ENCODE measurements around the gene MTG1. TPM values are rescaled to one million over a fixed set of nuclear protein-coding genes. Genes with fewer than 3 reads are reported as not detected.

The MTG1 gene
- total RNA-seq, 4 donors from 2014 or later: 28.7 to 65.7 (median 34.7) TPM

DNA sequence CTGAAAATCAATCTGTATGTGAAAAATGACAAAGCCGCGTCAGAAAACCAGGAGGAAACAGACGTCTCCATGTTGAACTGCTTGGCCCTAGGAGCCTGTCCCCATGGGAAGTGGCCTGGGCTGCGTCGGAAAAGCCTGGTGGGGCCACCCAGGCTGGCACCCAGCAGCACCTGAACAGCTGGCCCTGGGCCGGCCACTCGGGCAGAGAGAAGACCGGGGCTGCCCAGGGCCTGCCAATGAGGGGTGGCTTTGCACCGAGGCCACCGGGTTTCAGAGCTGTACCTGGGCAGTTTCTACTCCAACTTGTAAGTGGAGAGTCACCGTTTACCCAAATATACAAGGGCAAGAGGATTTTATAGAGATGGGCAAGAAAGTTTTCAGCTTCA lies 35.0 kb upstream of the MTG1 start:
- DNase-seq (ENCODE audit: low spot score in 2 of 2): no peak
- 78 to 84% methylated on average over 11 of the region's 11 CpGs for WGBS, 2 donors
- peak overlapping the region in 2 of 4 donors; percentile 83 to 91 for H3K27ac ChIP-seq

GRCh38 chr10:133359554-133359971 lies 34.4 kb upstream of the MTG1 start:
- Histone ChIP-seq H3K27me3 (no peaks in the 10 kb centered on the region), H3K4me1 (peaks cover 0 to 31% (median 11%) of the 10 kb centered on the region in 4 donors), H3K36me3 (peaks cover 0 to 48% (median 0%) of the 10 kb centered on the region in 3 donors), H3K9me3 (peaks cover 0 to 8% (median 0%) of the 10 kb centered on the region in 4 donors), H3K4me3 (no peak overlapping the region), H3K27ac (peak overlapping the region in 1 of 4 donors; percentile 91)
- TF ChIP-seq CTCF (IDR thresholded peaks at IDR 0.05) (no peak), POLR2A (IDR thresholded peaks at IDR 0.05) (no peak), EP300 (IDR thresholded peaks at IDR 0.05) (no peak)
- WGBS, 2 donors: 48 to 57% methylated on average over 6 of the region's 6 CpGs
- DNase-seq (ENCODE audit: low spot score in 2 of 2): no peak

More for the DNA sequence above, 35.0 kb upstream of the MTG1 start:
- H3K4me3 ChIP-seq: no peak overlapping the region
- no peak for TF ChIP-seq POLR2A (IDR thresholded peaks at IDR 0.05)
- no peak for TF ChIP-seq EP300 (IDR thresholded peaks at IDR 0.05)
- no peak for TF ChIP-seq CTCF (IDR thresholded peaks at IDR 0.05)
- H3K27me3 ChIP-seq: no peaks in the 10 kb centered on the region
- H3K4me1 ChIP-seq: peaks cover 0 to 31% (median 11%) of the 10 kb centered on the region in 4 donors
- peaks cover 0 to 8% (median 0%) of the 10 kb centered on the region in 4 donors for H3K9me3 ChIP-seq
- peaks cover 0 to 47% (median 0%) of the 10 kb centered on the region in 3 donors for H3K36me3 ChIP-seq

DNA sequence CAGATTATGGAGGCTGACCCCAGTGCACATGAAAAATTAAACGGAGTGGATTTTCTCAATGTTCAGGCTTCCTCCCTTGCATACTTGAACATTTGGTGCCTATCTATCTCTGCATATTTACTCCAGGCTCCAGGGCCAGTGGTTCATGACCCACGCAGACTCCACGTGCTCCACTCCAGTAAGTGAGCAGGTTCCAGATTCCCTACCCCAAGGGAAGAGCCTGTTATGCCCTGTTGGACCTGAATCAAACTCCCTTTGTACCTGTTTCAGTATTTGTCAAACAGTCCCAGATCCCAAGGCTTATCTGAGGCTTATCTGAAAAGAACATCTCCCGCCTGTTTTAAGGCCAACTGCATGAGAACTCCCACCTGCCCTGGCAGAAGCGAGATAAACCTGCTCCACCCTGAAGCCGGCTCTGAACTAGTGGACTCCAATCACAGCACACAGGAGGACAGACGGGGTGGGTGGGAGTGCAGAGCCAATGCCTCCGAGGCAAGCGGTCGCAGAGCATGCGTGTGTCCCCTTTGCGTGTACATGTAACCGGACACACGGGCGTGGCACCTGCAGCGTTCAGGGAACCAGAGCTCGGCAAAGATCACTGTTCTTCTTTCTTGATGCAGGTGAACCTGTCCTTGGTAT lies 33.9 kb upstream of the MTG1 start:
- TF ChIP-seq CTCF (IDR thresholded peaks at IDR 0.05): no peak
- TF ChIP-seq POLR2A (IDR thresholded peaks at IDR 0.05): no peak
- no peak for TF ChIP-seq EP300 (IDR thresholded peaks at IDR 0.05)
- no peak overlapping the region for H3K4me3 ChIP-seq
- peaks cover 0 to 8% (median 0%) of the 10 kb centered on the region in 4 donors for H3K9me3 ChIP-seq
- no peaks in the 10 kb centered on the region for H3K27me3 ChIP-seq
- peaks cover 0 to 28% (median 11%) of the 10 kb centered on the region in 4 donors for H3K4me1 ChIP-seq
- H3K36me3 ChIP-seq: peaks cover 0 to 48% (median 0%) of the 10 kb centered on the region in 3 donors
- WGBS, 2 donors: 71 to 84% methylated on average over 7 to 17 of the region's 17 CpGs
- DNase-seq (ENCODE audit: low spot score in 2 of 2): no peak
- peak overlapping the region in 2 of 4 donors; percentile 71 to 91 for H3K27ac ChIP-seq

- peaks cover 0 to 17% (median 7%) of the 10 kb centered on the region in 4 donors for H3K4me1 ChIP-seq
- H3K27ac ChIP-seq: peak overlapping the region in 3 of 4 donors; percentile 71 to 91 (median 83)
- H3K36me3 ChIP-seq: peaks cover 0 to 48% (median 5%) of the 10 kb centered on the region in 3 donors
- H3K9me3 ChIP-seq: peaks cover 0 to 8% (median 0%) of the 10 kb centered on the region in 4 donors
- TF ChIP-seq CTCF (IDR thresholded peaks at IDR 0.05) (no peak), EP300 (IDR thresholded peaks at IDR 0.05) (no peak), POLR2A (IDR thresholded peaks at IDR 0.05) (no peak)
- DNase-seq (ENCODE audit: low spot score in 2 of 2): no peak
- no peaks in the 10 kb centered on the region for H3K27me3 ChIP-seq
- peak overlapping the region in 1 of 4 donors; percentile 10 for H3K4me3 ChIP-seq
- 81 to 86% methylated on average over 5 of the region's 5 CpGs for WGBS, 2 donors
These were observed 32.7 kb upstream of the MTG1 start for GRCh38 chr10:133361227-133361626.

- Histone ChIP-seq H3K27me3 (no peaks in the 10 kb centered on the region), H3K9me3 (peaks cover 0 to 8% (median 0%) of the 10 kb centered on the region in 4 donors), H3K4me3 (peak overlapping the region in 2 of 4 donors; percentile 0 to 10), H3K36me3 (peaks cover 0 to 54% (median 7%) of the 10 kb centered on the region in 3 donors), H3K27ac (peak overlapping the region; percentile 52 to 91 (median 77)), H3K4me1 (peaks cover 0 to 10% (median under 1%) of the 10 kb centered on the region in 4 donors)
- TF ChIP-seq EP300 (IDR thresholded peaks at IDR 0.05) (peak in 1 of 2 donors; percentile 70), CTCF (IDR thresholded peaks at IDR 0.05) (no peak)
- DNase-seq (ENCODE audit: low spot score in 2 of 2): no peak
- WGBS, 2 donors: 47 to 48% methylated on average over 18 of the region's 18 CpGs
These were observed 32.0 kb upstream of the MTG1 start for GRCh38 chr10:133361773-133362441.
